Renal cortical epithelial cell (primary cell): ENCODE results near the gene CRISPLD2. TPM values are rescaled to one million over a fixed set of nuclear protein-coding genes. Genes with fewer than 3 reads are reported as not detected.
"Not testable (repeated sequence)": the region's sequence is repeated elsewhere in the genome, so short reads cannot be mapped to it uniquely, and the experiment has no call there.

Source experiments
- DNase-seq: peaks from one replicate; pipeline ENCODE4 v3.0.0-alpha.2; 2011; ENCODE audit warnings: low read depth
- total RNA-seq: library from RNA; depleted of rRNA; stranded (reverse); fragments of >200 nt; gene quantifications from 2 replicates; pipeline ENCODE4 v1.2.3, GENCODE V29; 2014

Gene CRISPLD2
- total RNA-seq, 1 donor from 2014 or later: 148 TPM

DNA sequence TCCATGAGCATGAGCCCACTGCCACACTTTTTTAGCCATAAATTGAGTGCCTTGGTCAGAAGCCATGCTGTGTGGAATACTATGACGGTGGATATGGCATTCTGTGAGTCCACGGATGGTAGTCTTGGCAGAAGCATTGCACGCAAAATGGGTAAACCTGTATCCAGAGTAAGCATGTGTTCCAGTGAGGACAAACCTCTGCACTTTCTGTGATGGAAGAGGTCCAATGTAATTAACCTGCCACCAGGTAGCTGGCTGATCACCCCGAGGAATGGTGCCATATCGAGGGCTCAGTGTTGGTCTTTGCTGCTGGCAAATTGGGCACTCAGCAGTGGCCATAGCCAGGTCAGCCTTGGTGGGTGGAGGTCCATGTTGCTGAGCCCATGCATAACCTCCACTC, 37.0 kb downstream of the CRISPLD2 start:
- DNase-seq: not testable (repeated sequence)

- DNase-seq: no peak
Observed at GRCh38 chr16:84859681-84860080, 39.9 kb downstream of the CRISPLD2 start.

DNA sequence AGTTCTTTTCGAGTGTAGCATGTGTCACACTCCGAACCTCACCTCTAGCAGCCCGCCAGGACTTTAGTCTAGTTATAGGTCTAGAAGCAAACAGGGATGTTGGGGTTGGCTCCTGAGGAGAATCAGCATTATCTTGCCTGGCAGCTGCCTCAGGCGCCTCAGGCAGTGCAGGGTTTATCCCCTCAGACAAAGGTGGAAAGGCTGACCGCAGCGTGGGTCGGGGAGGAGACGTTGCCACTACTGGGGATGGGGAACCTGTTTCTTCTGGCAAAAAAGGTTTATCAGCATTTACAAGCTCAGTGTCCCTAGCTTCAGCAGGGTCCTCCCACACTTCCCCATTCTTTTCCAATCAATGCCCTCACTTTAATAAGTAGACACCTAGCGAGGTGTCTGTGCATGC, 40.6 kb downstream of the CRISPLD2 start:
- DNase-seq: no peak

- DNase-seq: no peak
Observed at GRCh38 chr16:84861671-84862070, 41.9 kb downstream of the CRISPLD2 start.

- DNase-seq: no peak
Observed at GRCh38 chr16:84862804-84863480, 43.2 kb downstream of the CRISPLD2 start.

- DNase-seq: no peak
Observed at GRCh38 chr16:84863481-84863814, 43.7 kb downstream of the CRISPLD2 start.

- DNase-seq: no peak
Observed at GRCh38 chr16:84864326-84864955, 44.7 kb downstream of the CRISPLD2 start.

DNA sequence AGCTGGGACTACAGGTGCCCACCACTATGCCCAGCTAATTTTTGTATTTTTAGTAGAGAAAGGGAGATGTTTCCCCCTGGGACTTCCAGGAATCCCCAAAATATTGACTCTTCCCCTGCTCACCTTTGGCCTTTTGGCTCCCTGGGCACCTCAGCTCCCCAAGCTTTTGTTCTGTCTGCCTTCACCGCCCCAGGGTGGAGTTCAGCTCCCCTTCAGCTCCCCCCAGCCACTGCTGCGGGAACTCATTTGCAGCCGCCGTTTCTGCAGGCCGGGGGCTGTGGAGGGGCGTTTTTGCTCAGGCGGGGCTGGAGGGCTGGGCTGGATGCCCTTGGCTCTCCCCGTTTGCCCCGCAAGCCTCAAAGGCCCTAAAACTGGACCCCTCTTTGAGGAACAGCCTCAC, 47.9 kb downstream of the CRISPLD2 start:
- no peak for DNase-seq

DNA sequence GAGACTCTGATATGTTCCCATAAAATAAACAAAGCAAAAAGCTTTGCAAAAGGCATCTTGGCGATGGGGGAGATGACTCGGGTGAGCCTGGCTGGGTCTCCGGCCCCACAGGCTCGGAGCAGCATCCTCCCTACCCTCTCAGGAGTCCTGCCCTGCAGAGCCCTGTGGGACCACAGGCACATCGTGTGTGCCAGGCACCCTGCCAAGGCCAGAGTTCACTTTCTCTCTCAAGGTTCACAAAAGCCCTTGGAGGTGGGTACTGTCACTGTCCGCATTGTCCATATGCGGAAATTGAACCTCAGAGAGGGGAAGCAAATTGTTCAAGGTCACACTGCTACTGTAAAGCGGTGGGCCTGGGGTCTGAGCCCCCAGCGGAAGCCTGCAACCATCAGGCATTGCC, 48.5 kb downstream of the CRISPLD2 start:
- DNase-seq: no peak

- no peak for DNase-seq
Observed at GRCh38 chr16:84868829-84869472, 49.2 kb downstream of the CRISPLD2 start.

GRCh38 chr16:84869473-84869845, 49.7 kb downstream of the CRISPLD2 start:
- DNase-seq: no peak

DNA sequence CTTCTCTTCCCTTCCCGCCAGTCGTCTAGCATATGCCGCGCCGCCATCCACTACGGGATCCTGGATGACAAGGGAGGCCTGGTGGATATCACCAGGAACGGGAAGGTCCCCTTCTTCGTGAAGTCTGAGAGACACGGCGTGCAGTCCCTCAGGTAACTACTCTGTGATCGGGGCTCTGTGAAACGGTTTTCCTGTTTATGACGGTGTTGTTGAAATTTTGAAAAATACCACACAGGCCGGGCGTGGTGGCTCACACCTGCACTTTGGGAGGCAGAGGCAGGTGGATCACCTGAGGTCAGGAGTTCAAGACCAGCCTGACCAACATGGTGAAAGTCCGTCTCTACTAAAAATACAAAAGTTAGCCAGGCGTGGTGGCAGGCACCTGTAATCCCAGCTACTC, 53.2 kb downstream of the CRISPLD2 start:
- not testable (repeated sequence) for DNase-seq

DNA sequence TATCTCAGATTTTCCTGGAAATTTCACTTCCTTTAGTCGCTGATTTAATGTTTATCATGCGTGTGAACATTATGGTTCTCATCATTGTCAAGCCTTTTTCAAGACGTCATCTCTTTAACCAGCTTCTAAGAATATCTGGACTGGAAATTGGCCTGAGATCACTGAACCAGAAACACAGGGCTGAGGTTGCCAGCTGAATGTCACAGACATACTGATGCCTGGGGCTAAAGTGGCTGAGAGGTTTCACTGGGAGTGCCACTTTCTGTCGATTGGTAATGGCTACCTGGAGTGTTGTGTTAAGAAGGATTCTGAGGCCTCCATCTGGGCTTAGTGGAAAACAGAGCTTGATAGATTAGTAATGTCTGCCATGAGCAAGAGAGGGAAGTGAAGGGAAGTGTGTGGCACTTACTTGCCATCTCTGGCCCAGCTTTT, 54.2 kb downstream of the CRISPLD2 start:
- peak; percentile 66 for DNase-seq

GRCh38 chr16:84874553-84874952, 54.8 kb downstream of the CRISPLD2 start:
- no peak for DNase-seq

DNA sequence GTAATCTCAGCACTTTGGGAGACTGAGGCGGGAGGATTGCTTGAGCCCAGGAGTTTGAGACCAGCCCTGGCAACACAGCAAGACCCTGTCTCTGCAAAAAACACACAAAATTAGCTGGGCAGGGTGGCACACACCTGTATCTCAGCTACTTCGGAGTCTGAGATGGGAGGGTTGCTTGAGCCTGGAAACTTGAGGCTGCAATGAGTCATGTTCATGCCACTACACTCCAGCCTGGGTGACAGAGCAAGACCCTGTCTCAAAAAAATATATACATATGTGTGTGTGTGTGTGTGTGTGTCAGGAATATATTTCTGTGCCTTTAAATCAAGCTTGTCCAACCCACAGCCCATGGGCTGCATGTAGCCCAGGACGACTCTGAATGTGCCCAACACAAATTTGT, 55.2 kb downstream of the CRISPLD2 start:
- DNase-seq: no peak

DNA sequence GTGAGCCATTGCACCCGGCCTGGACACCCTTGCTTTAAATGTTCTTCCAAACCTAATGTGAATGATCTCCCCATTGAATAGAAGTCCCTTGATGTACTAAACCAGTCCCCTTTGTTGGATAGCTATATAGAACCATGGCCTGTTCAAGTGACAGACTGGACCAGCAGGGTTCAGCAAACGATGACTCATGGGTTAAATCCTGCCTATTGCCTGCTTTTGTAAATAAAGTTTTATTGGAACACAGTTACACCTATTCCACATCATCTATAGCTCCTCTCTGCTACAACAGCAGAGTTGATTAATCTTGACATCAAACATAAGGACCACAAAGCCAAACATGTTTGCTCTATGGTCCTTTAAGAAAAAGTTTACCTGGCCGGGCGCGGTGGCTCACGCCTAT, 56.1 kb downstream of the CRISPLD2 start:
- DNase-seq: no peak

DNA sequence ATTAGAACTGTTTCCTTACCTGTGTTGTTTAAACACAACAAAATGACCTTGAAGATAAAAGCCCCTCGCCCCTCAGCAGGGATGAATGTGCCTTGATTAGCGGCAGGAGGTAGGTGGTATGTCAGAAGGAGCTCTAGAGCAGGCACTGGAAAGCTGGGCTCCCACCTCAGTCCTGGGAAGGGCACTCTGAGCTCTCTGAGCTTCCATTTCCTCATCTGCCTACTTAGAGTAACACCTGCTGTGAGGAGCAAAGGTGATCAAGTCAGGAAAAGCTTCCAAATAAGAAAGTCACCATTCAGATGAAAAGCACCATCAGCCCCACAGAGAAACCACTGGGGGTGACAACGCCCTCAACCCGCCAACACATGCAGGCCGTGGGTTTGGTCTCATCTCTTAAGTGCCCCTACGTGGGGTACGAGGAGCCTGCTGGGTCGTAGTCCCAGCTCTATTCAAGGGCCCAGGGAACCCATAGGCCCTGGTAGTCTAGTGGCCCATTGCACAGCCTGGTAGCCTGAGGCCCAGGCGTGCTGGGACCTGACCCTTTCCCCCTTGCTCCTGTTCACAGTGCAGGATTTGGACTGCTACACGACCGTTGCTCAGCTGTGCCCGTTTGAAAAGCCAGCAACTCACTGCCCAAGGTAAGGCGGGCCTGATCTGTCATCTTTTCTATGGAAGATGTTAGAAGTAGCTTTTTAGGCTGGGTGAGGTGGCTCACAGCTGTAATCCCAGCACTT, 57.3 kb downstream of the CRISPLD2 start:
- DNase-seq: no peak

- DNase-seq: no peak
Observed at GRCh38 chr16:84878770-84879169, 59.0 kb downstream of the CRISPLD2 start.

DNA sequence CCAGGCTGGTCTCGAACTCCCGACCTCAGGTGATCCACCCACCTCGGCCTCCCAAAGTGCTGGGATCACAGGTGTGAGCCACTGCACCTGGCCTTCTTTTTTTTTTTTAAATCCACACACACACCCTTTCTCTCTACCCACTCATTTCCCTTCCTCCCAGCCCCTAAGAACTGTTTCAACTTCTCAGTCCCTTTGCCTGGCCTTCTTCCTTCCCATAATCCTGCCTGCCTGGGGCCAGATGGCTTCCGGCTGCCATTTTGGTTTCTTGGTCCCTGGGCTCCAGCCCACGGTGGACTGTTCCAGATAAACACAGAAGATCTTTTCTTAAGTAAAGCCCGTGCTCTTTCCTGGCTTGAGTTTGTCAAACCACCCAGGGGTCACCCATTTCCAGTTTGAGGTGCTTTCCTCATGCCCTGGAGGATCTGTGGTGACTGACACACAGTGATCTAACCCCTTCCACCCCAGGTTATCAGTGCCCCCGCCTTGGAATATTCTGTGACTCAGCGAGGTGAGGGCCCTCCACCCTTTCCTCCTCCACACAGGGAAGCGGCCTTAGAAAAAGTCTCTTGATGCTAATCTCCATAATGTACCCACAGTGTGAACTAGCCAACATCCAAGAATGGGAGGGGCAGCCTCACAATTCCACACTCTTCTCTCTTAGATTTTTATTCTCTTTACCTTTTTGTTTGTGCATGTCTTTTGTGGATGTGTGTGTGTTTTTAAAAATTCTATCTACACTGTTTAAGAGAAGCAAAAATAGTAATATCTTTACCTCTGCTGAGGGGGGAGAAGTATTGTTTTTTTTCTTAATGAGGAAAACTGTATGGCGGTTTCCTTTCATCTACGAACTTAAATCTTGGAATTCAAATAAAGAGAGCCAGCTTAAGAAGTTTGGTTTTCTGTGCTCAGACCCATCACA, 60.0 kb downstream of the CRISPLD2 start:
- DNase-seq: peak; percentile 36

- DNase-seq: peak; percentile 69
Observed at GRCh38 chr16:84881702-84882521, 62.1 kb downstream of the CRISPLD2 start.

- DNase-seq: no peak
Observed at GRCh38 chr16:84883301-84883700, 63.5 kb downstream of the CRISPLD2 start.
